ENCODE data around the gene CHAD.

DNA sequence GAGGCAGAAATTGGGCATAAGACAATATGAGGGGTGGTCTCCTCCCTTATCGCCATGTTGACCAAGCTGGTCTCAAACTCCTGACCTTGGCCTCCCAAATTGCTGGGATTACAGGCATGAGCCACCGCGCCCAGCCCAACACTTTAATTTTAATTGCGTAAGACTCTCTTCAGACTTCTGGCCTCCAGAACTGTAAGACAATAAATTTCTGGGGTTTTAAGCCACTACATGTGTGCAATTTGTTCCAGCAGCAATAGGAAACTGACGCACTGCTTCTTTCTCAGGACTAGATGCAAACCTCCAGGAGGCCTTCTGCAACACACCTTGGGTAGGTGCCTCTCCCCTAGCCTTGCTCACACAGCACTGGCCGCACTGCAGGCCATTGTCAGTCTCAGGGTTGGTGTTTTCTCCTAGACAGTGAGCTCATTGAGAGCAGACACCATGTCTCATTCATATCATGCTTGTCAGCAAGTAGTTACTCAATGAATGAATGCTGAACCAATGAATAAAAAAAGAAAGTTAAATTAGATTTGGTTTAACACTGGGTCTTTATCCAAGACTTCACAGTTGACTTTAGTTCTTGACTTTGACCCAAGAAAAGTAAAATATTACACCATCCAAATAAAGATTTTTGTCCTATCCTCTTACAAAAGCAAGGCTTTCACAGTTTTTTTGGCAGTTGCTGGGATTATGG lies 48.1 kb downstream of the CHAD start:
- TF ChIP-seq, protein P1, sequence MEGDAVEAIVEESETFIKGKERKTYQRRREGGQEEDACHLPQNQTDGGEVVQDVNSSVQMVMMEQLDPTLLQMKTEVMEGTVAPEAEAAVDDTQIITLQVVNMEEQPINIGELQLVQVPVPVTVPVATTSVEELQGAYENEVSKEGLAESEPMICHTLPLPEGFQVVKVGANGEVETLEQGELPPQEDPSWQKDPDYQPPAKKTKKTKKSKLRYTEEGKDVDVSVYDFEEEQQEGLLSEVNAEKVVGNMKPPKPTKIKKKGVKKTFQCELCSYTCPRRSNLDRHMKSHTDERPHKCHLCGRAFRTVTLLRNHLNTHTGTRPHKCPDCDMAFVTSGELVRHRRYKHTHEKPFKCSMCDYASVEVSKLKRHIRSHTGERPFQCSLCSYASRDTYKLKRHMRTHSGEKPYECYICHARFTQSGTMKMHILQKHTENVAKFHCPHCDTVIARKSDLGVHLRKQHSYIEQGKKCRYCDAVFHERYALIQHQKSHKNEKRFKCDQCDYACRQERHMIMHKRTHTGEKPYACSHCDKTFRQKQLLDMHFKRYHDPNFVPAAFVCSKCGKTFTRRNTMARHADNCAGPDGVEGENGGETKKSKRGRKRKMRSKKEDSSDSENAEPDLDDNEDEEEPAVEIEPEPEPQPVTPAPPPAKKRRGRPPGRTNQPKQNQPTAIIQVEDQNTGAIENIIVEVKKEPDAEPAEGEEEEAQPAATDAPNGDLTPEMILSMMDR (IDR thresholded peaks at IDR 0.05): no peak
- no peak for TF ChIP-seq POLR2A (IDR thresholded peaks at IDR 0.05)

Data from lower leg skin (tissue), 3 donors.